K562 (cell line): ENCODE measurements around the gene C14orf180.

Source experiments
- CTCF ChIP-seq, 3 experiments: IDR thresholded peaks in 2 of 3; conservative IDR thresholded peaks in 1 of 3; 2 replicates each; pipeline ENCODE4 v1.5.1; 2011 to 2012; ENCODE audit warnings: low read length in 3 of 3, mild to moderate bottlenecking in 3 of 3, control low read depth in 2 of 3, improper control_type of control experiment in 1 of 3, inconsistent platforms in 1 of 3, low read depth in 1 of 3, mixed read lengths in 1 of 3, moderate library complexity in 1 of 3; ENCODE audit not compliant: insufficient read depth in 2 of 3
- NFIC ChIP-seq: fragments of 450-650 bp; IDR thresholded peaks from 2 replicates; pipeline ENCODE4 v1.6.1; 2017; ENCODE audit warnings: mild to moderate bottlenecking, inconsistent platforms
- USF1 ChIP-seq: sonication (generic); formaldehyde crosslinking; IDR thresholded peaks from 2 replicates; pipeline ENCODE4 v1.9.0; 2022; ENCODE audit warnings: mild to moderate bottlenecking, missing genetic modification reagents
- ZBED1 ChIP-seq: IDR thresholded peaks from 2 replicates; pipeline ENCODE4 v1.6.1; 2014

GRCh38 chr14:104610749-104611310, 31.3 kb downstream of the C14orf180 start:
- TF ChIP-seq NFIC = no peak
- TF ChIP-seq USF1 (CRISPR knock-in tag) = no peak
- no peak for TF ChIP-seq CTCF (IDR thresholded peaks at IDR 0.05 in 2 of 3, conservative IDR thresholded peaks at IDR 0.05 in 1 of 3; ENCODE audit: insufficient read depth in 2 of 3, low read depth in 1 of 3, low read length in 3 of 3)
- no peak for TF ChIP-seq ZBED1
